AG09309 (cell line): ENCODE measurements around the gene FGF19.

Experiments
- DNase-seq: peaks from one replicate; pipeline ENCODE4 v3.0.0-alpha.2; 2010; ENCODE audit warnings: low read depth
- H3K4me3 ChIP-seq: 2 replicates; pipeline ENCODE4 v1.5.1; 2011; ENCODE audit warnings: mild to moderate bottlenecking, low read depth, low read length, moderate library complexity; ENCODE audit not compliant: control insufficient read depth
- TF ChIP-seq, protein P1 (sequence below): IDR thresholded peaks from 2 replicates; pipeline ENCODE4 v1.5.1; 2011; ENCODE audit warnings: mild to moderate bottlenecking, low read depth, low read length, inconsistent platforms; ENCODE audit not compliant: insufficient read depth, control insufficient read depth; ENCODE audit errors: missing control alignments

Gene FGF19, protein sequence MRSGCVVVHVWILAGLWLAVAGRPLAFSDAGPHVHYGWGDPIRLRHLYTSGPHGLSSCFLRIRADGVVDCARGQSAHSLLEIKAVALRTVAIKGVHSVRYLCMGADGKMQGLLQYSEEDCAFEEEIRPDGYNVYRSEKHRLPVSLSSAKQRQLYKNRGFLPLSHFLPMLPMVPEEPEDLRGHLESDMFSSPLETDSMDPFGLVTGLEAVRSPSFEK

GRCh38 chr11:69703768-69704507 is at the start of gene FGF19:
Gene FGF19 (minus strand): TSS chr11:69704022. CDS start chr11:69703876, 146 bp downstream.
- no peak within 1 kb of the TSS for H3K4me3 ChIP-seq
- no peak for DNase-seq
- TF ChIP-seq, protein P1, sequence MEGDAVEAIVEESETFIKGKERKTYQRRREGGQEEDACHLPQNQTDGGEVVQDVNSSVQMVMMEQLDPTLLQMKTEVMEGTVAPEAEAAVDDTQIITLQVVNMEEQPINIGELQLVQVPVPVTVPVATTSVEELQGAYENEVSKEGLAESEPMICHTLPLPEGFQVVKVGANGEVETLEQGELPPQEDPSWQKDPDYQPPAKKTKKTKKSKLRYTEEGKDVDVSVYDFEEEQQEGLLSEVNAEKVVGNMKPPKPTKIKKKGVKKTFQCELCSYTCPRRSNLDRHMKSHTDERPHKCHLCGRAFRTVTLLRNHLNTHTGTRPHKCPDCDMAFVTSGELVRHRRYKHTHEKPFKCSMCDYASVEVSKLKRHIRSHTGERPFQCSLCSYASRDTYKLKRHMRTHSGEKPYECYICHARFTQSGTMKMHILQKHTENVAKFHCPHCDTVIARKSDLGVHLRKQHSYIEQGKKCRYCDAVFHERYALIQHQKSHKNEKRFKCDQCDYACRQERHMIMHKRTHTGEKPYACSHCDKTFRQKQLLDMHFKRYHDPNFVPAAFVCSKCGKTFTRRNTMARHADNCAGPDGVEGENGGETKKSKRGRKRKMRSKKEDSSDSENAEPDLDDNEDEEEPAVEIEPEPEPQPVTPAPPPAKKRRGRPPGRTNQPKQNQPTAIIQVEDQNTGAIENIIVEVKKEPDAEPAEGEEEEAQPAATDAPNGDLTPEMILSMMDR: no peak

DNA sequence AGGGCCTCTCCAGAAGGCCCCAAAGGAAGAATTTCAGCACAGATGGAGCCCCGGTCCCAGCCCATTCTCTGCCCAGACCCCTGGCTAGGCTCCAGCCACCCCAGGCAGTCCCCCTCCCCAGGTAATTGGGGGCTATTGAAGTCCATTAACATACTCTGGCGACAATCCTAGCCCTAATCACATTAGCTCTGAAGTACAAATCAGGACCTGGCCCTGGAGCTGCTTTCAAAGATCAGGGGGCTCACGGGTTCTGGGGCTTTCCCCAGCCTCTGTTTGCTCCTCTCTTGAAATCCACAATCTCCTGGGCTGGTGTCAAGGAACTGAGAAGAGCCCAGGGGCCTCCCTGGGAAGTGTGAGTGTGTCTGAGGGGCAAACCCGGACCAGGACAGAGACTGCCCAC is 49.1 kb upstream of the FGF19 start:
- TF ChIP-seq, protein P1: no peak
- DNase-seq: no peak
- no peak overlapping the region for H3K4me3 ChIP-seq

DNA sequence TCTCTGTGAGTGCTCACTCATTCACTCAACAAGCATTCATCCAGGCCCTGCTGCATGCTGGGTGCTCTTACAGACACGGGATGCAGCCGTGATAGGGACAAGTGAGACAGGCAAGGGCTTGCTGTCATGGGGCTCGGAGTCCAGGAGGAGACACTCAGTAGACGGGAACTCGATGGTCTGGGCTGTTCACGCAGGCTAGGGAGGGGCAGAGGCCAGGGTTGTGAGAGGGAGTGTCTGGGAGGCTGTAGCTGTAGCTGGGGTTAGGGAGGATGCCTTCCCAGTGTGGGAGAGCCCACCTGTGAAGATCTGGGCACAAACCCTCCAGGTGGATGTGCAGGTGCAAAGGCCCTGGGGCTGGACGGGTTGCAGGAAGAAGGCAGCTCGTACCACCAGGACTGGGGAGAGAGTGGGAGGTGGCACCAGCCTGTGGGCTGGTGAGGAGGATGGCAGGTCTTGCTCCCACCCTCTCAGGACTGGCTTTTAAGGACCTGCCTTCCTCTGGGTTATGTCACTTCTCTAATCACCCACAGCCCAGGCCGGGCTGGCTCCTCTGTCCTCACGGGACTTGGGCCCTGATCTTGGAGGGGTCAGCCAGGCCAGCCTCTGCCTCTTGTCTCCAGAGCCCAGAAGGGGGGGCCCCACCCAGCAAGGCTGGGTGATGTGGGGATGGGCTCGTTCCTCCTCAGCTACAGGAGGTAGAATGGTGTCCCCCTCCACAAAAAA is 47.2 kb upstream of the FGF19 start:
- DNase-seq: no peak
- TF ChIP-seq, protein P1: no peak
- no peak overlapping the region for H3K4me3 ChIP-seq

DNA sequence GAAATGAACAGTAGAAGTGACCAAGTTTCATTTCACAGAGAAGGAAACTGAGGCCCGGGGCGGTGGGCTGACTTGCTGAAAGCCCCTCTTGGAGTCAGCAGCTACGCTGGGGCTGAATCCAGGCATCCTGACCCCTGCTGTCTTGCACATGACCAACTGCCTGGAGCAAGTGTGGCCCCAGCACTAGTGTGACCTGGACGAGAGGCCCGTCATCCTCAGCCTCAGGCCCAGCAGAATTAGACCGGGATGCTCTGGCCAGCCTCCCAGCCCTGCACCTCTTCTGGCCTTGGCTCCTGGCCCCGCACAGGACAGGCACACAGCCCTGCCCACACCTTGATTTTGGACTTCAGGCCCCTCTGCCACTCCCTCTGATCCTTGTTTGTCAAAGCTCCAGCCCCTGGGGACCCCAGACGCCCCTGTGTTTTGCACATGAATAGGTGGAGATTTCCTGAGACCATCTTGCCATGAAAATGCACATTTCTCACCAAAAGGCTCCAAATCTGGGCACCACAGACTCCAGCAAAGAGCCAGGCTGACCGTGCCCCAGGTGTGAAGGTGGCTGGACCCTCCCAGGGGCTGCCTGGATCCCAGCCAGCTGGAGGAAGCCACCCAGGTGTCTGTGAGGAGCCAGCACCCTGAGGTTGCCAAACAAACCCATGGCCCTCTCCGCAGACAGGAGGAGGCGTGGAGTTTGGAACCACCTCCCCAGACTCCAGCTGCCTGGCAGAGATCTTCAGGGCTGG is 46.5 kb upstream of the FGF19 start:
- H3K4me3 ChIP-seq: no peak overlapping the region
- DNase-seq: no peak
- TF ChIP-seq, protein P1: no peak

DNA sequence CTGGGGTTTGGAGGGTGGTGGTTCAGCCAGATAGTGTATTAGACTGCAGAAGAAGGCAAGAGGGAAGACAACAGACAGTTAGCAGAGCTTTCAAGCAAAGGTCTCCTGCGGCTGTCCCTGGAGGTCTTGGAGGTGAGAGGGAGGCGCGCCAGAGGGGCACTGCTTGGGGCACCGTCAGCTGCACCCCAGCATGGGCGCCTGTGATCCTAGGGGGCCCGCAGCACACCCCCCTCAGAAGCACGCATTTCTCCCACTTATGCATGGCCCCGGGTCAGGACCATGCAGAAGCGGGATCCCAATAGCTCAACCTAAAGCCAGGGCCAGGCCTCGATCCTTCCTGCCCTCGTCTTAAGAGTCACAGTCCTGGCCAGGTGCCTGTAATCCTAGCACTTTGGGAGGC is 44.8 kb upstream of the FGF19 start:
- TF ChIP-seq, protein P1: no peak
- no peak overlapping the region for H3K4me3 ChIP-seq
- DNase-seq: no peak
